H9 (cell line): ENCODE data around the gene NDUFAF2. TPM values are rescaled to one million over a fixed set of nuclear protein-coding genes. Genes with fewer than 3 reads are reported as not detected.

Experiments used
- DNase-seq: peaks from one replicate; pipeline ENCODE4 v3.0.0-alpha.2; 2017
- H2AFZ ChIP-seq: one replicate; pipeline ENCODE4 v1.6.1; 2013; ENCODE audit warnings: mild to moderate bottlenecking, low read length, control low read depth, moderate library complexity
- H2AK5ac ChIP-seq: 2 replicates; pipeline ENCODE4 v1.6.1; 2013; ENCODE audit warnings: low read length, control low read depth, mixed read lengths; ENCODE audit not compliant: insufficient read length
- H2BK120ac ChIP-seq: one replicate; pipeline ENCODE4 v1.6.1; 2013; ENCODE audit warnings: low read depth, mild to moderate bottlenecking, low read length, control low read depth, inconsistent platforms; ENCODE audit not compliant: poor library complexity, severe bottlenecking
- H2BK12ac ChIP-seq: 2 replicates; pipeline ENCODE4 v1.6.1; 2013; ENCODE audit warnings: low read length, control low read depth, mixed read lengths, low read depth; ENCODE audit not compliant: insufficient read length
- H2BK15ac ChIP-seq: 2 replicates; pipeline ENCODE4 v1.6.1; 2013; ENCODE audit warnings: low read depth, low read length, control low read depth
- H2BK20ac ChIP-seq: one replicate; pipeline ENCODE4 v1.6.1; 2013; ENCODE audit warnings: low read depth, mild to moderate bottlenecking, low read length, control low read depth, inconsistent platforms; ENCODE audit not compliant: poor library complexity, severe bottlenecking
- H2BK5ac ChIP-seq: 2 replicates; pipeline ENCODE4 v1.6.1; 2013; ENCODE audit warnings: low read length, control low read depth, mixed read lengths; ENCODE audit not compliant: insufficient read length
- H3K14ac ChIP-seq: 2 replicates; pipeline ENCODE4 v1.6.1; 2013; ENCODE audit warnings: low read length, control low read depth; ENCODE audit not compliant: insufficient read depth
- H3K18ac ChIP-seq: 2 replicates; pipeline ENCODE4 v1.6.1; 2013; ENCODE audit warnings: low read depth, mild to moderate bottlenecking, mixed read lengths, low read length, control low read depth; ENCODE audit not compliant: insufficient read length
- H3K23ac ChIP-seq: 2 replicates; pipeline ENCODE4 v1.6.1; 2013; ENCODE audit warnings: low read length, control low read depth, mixed read lengths, low read depth; ENCODE audit not compliant: insufficient read length
- H3K23me2 ChIP-seq: 2 replicates; pipeline ENCODE4 v1.6.1; 2013; ENCODE audit warnings: low read depth, mild to moderate bottlenecking, mixed read lengths, low read length, control low read depth; ENCODE audit not compliant: insufficient read length, poor library complexity, severe bottlenecking
- H3K27ac ChIP-seq: 2 replicates; pipeline ENCODE4 v1.5.1; 2013; ENCODE audit warnings: low read length, control low read depth, mixed read lengths, low read depth; ENCODE audit not compliant: insufficient read length
- H3K27me3 ChIP-seq: 2 replicates; pipeline ENCODE4 v1.6.1; 2013; ENCODE audit warnings: low read length, control low read depth, inconsistent platforms; ENCODE audit not compliant: insufficient read depth
- H3K4ac ChIP-seq: 2 replicates; pipeline ENCODE4 v1.6.1; 2013; ENCODE audit warnings: low read depth, mild to moderate bottlenecking, control low read depth, inconsistent platforms, low read length, moderate library complexity
- H3K4me1 ChIP-seq: 2 replicates; pipeline ENCODE4 v1.6.1; 2013; ENCODE audit warnings: low read length, control low read depth, inconsistent platforms; ENCODE audit not compliant: insufficient read depth
- H3K4me2 ChIP-seq: 2 replicates; pipeline ENCODE4 v1.6.1; 2013; ENCODE audit warnings: low read length, control low read depth, mixed read lengths; ENCODE audit not compliant: insufficient read length, insufficient read depth
- H3K56ac ChIP-seq: 2 replicates; pipeline ENCODE4 v1.6.1; 2013; ENCODE audit warnings: low read depth, mild to moderate bottlenecking, mixed read lengths, low read length, control low read depth; ENCODE audit not compliant: insufficient read length
- H3K79me1 ChIP-seq: 2 replicates; pipeline ENCODE4 v1.6.1; 2013; ENCODE audit warnings: low read depth, mild to moderate bottlenecking, moderate library complexity, low read length, control low read depth, inconsistent platforms; ENCODE audit not compliant: insufficient read depth, poor library complexity, severe bottlenecking
- H3K79me2 ChIP-seq: 2 replicates; pipeline ENCODE4 v1.6.1; 2013; ENCODE audit warnings: low read length, control low read depth, inconsistent platforms; ENCODE audit not compliant: insufficient read depth
- H3K9ac ChIP-seq: 2 replicates; pipeline ENCODE4 v1.6.1; 2013; ENCODE audit warnings: low read length, control low read depth, mixed read lengths; ENCODE audit not compliant: insufficient read length; ENCODE audit errors: extremely low read depth
- H3K9me3 ChIP-seq: one replicate; pipeline ENCODE4 v1.6.1; 2013; ENCODE audit warnings: low read depth, low read length, inconsistent platforms; ENCODE audit not compliant: control insufficient read depth
- H3T11ph ChIP-seq: one replicate; pipeline ENCODE4 v1.6.1; 2013; ENCODE audit warnings: mild to moderate bottlenecking, low read length, control low read depth, inconsistent platforms
- H4K20me1 ChIP-seq: one replicate; pipeline ENCODE4 v1.6.1; 2013; ENCODE audit not compliant: control insufficient read depth, insufficient read length, insufficient read depth
- H4K5ac ChIP-seq: 2 replicates; pipeline ENCODE4 v1.6.1; 2013; ENCODE audit warnings: low read depth, mild to moderate bottlenecking, mixed read lengths, low read length, control low read depth; ENCODE audit not compliant: insufficient read length
- H4K8ac ChIP-seq: replicated peaks from 2 replicates; pipeline ENCODE4 v1.6.1; 2013; ENCODE audit warnings: low read length, control low read depth, mixed read lengths, low read depth; ENCODE audit not compliant: insufficient read length
- H4K91ac ChIP-seq: 2 replicates; pipeline ENCODE4 v1.6.1; 2013; ENCODE audit warnings: low read depth, mild to moderate bottlenecking, moderate library complexity, mixed read lengths, low read length, control low read depth; ENCODE audit not compliant: insufficient read length
- H3K27ac Mint-ChIP-seq, 3 experiments: 2 replicates in 2 of 3; 3 replicates in 1 of 3; pipeline ENCODE4 v1.8.0; 2020 to 2021; ENCODE audit warnings: mixed read lengths in 3 of 3, mild to moderate bottlenecking in 1 of 3, moderate library complexity in 1 of 3
- H3K27me3 Mint-ChIP-seq: 2 replicates; pipeline ENCODE4 v1.8.0; 2021; ENCODE audit warnings: low read depth, mild to moderate bottlenecking, moderate library complexity, mixed read lengths
- H3K36me3 Mint-ChIP-seq, 3 experiments: 2 replicates in 2 of 3; 3 replicates in 1 of 3; pipeline ENCODE4 v1.8.0; 2020 to 2021; ENCODE audit warnings: low read depth in 3 of 3, mixed read lengths in 3 of 3; ENCODE audit not compliant: insufficient read depth in 1 of 3
- H3K4me1 Mint-ChIP-seq, 2 experiments: 2 replicates each; pipeline ENCODE4 v1.8.0; 2020; ENCODE audit warnings: mixed read lengths in 2 of 2
- H3K4me3 Mint-ChIP-seq, 2 experiments: 2 replicates in 1 of 2; 3 replicates in 1 of 2; pipeline ENCODE4 v1.8.0; 2020 to 2021; ENCODE audit warnings: mild to moderate bottlenecking in 2 of 2, mixed read lengths in 2 of 2, moderate library complexity in 1 of 2
- H3K9me3 Mint-ChIP-seq, 2 experiments: 2 replicates in 1 of 2; 3 replicates in 1 of 2; pipeline ENCODE4 v1.8.0; 2020; ENCODE audit warnings: mild to moderate bottlenecking in 2 of 2, mixed read lengths in 2 of 2, moderate library complexity in 1 of 2
- WGBS: extraction: QIAGEN DNeasy Blood & Tissue Kit; methylation state at CpG from one replicate; pipeline ENCODE4 v1.1.7; 2013; ENCODE audit warnings: missing lambda C conversion rate, low lambda C conversion rate, mixed read lengths; ENCODE audit not compliant: insufficient read length; ENCODE audit errors: extremely low coverage; 5-methylcytosine and 5-hydroxymethylcytosine counted together
- total RNA-seq: library from RNA; stranded (reverse); gene quantifications from 2 replicates; pipeline ENCODE4 v1.2.1, GENCODE V29; 2021
- TF ChIP-seq, protein P1 (sequence below): fragments of 200-600 bp; sonication (generic); conservative IDR thresholded peaks from 3 replicates; pipeline ENCODE4 v1.8.0; 2021; ENCODE audit warnings: antibody characterized with exemption, mild to moderate bottlenecking

NDUFAF2 gene
- total RNA-seq, 1 experiment from 2014 or later: 31.4 TPM

DNA sequence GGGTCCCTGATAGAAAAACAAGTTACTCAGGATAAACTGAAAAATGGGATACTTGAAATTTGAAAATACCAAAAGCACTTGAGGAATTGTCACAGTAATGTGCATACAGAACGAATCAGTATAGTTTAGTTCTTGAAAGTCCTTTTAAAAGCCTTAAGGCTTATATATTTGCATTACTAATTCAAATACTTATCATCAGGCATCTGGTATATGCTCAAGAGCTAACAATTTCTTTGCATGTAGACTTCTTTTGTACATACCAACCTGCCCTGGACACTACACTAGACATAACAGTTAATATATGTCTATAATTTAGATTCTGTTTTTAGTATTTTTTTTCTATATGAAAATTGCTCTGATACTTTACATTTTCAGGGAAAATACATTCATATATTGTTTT lies 174.1 kb downstream of the NDUFAF2 start:
- Histone ChIP-seq H2BK15ac (no peak overlapping the region), H3K23me2 (no peaks in the 10 kb centered on the region), H2BK5ac (no peak overlapping the region), H3K79me2 (no peaks in the 10 kb centered on the region), H4K91ac (no peak overlapping the region), H2BK20ac (no peak overlapping the region), H2AK5ac (no peak overlapping the region), H3K18ac (no peak overlapping the region), H3K14ac (no peak overlapping the region), H2BK12ac (no peak overlapping the region), H3K27ac (no peak overlapping the region), H3K23ac (no peak overlapping the region), H4K8ac (no peak overlapping the region), H2AFZ (no peak overlapping the region), H3K79me1 (no peaks in the 10 kb centered on the region), H3K4me1 (no peaks in the 10 kb centered on the region), H3K9me3 (no peaks in the 10 kb centered on the region), H3K9ac (no peak overlapping the region), H3K27me3 (no peaks in the 10 kb centered on the region), H4K20me1 (no peaks in the 10 kb centered on the region), H2BK120ac (no peak overlapping the region), H4K5ac (no peak overlapping the region), H3K56ac (no peak overlapping the region), H3K4me2 (no peak overlapping the region), H3T11ph (no peak overlapping the region), H3K4ac (no peak overlapping the region)
- WGBS: no CpG with 5 or more reads among the region's 1 CpG
- TF ChIP-seq, protein P1, sequence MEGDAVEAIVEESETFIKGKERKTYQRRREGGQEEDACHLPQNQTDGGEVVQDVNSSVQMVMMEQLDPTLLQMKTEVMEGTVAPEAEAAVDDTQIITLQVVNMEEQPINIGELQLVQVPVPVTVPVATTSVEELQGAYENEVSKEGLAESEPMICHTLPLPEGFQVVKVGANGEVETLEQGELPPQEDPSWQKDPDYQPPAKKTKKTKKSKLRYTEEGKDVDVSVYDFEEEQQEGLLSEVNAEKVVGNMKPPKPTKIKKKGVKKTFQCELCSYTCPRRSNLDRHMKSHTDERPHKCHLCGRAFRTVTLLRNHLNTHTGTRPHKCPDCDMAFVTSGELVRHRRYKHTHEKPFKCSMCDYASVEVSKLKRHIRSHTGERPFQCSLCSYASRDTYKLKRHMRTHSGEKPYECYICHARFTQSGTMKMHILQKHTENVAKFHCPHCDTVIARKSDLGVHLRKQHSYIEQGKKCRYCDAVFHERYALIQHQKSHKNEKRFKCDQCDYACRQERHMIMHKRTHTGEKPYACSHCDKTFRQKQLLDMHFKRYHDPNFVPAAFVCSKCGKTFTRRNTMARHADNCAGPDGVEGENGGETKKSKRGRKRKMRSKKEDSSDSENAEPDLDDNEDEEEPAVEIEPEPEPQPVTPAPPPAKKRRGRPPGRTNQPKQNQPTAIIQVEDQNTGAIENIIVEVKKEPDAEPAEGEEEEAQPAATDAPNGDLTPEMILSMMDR: no peak
- Mint-ChIP-seq H3K27ac (no peak overlapping the region), H3K27me3 (no peaks in the 10 kb centered on the region), H3K9me3 (no peaks in the 10 kb centered on the region), H3K36me3 (no peaks in the 10 kb centered on the region), H3K4me3 (no peak overlapping the region), H3K4me1 (no peaks in the 10 kb centered on the region)
- no peak for DNase-seq
